Astrocyte of the cerebellum (primary cell): ENCODE data around the gene BLOC1S4.

Experiments
- DNase-seq: peaks from one replicate; pipeline ENCODE4 v3.0.0-alpha.2; 2011; ENCODE audit warnings: low read depth
- H3K4me3 ChIP-seq: 2 replicates; pipeline ENCODE4 v1.5.1; 2011; ENCODE audit warnings: mild to moderate bottlenecking, low read depth, low read length, moderate library complexity
- CTCF ChIP-seq: IDR thresholded peaks from 2 replicates; pipeline ENCODE4 v1.5.1; 2012; ENCODE audit warnings: low read length, low read depth, moderate library complexity, mild to moderate bottlenecking; ENCODE audit errors: missing control alignments
- in situ Hi-C: cut with HindIII; loops from 2 replicates; pipeline ENCODE4 v1.10.0; 2017; ENCODE audit warnings: low sequenced_read_pairs

The BLOC1S4 gene

GRCh38 chr4:6686104-6686787 lies 29.7 kb upstream of the BLOC1S4 start:
- TF ChIP-seq CTCF, result no peak
- H3K4me3 ChIP-seq, result no peak overlapping the region
- in situ Hi-C loops, result no loop called here
- DNase-seq, result no peak

- no peak for DNase-seq
- in situ Hi-C loops, result no loop called here
- no peak for TF ChIP-seq CTCF
- H3K4me3 ChIP-seq, result no peak overlapping the region
These were observed 27.8 kb upstream of the BLOC1S4 start for GRCh38 chr4:6687947-6688878.

GRCh38 chr4:6688879-6689505 lies 27.0 kb upstream of the BLOC1S4 start:
- TF ChIP-seq CTCF, result no peak
- no peak overlapping the region for H3K4me3 ChIP-seq
- in situ Hi-C loops, result no loop called here
- peak; percentile 94 for DNase-seq

GRCh38 chr4:6689506-6689960 lies 26.4 kb upstream of the BLOC1S4 start:
- in situ Hi-C loops, result no loop called here
- no peak for DNase-seq
- TF ChIP-seq CTCF, result no peak
- H3K4me3 ChIP-seq, result no peak overlapping the region

GRCh38 chr4:6692379-6692778 lies 23.6 kb upstream of the BLOC1S4 start:
- no peak for TF ChIP-seq CTCF
- in situ Hi-C loops, result no loop called here
- no peak overlapping the region for H3K4me3 ChIP-seq
- no peak for DNase-seq

GRCh38 chr4:6692806-6693205 lies 23.2 kb upstream of the BLOC1S4 start:
- in situ Hi-C loops, result no loop called here
- no peak for DNase-seq
- H3K4me3 ChIP-seq, result no peak overlapping the region
- no peak for TF ChIP-seq CTCF
